HG03442 (cell line): ENCODE results near the gene BLOC1S3.
"Not testable (repeated sequence)": the region's sequence is repeated elsewhere in the genome, so short reads cannot be mapped to it uniquely, and the experiment has no call there.

Experiments used
- ATAC-seq: cut with Tn5 transposase; IDR thresholded peaks from one replicate; pipeline ENCODE4 v1.9.1; 2021; ENCODE audit warnings: mild to moderate bottlenecking, moderate library complexity; ENCODE audit not compliant: unreplicated experiment

Gene BLOC1S3

GRCh38 chr19:45217957-45218334, 39.4 kb downstream of the BLOC1S3 start:
- no peak for ATAC-seq

- no peak for ATAC-seq
These were observed 39.8 kb downstream of the BLOC1S3 start for GRCh38 chr19:45218426-45218825.

- no peak for ATAC-seq
These were observed 40.5 kb downstream of the BLOC1S3 start for GRCh38 chr19:45218911-45219743.

- no peak for ATAC-seq
These were observed 44.1 kb downstream of the BLOC1S3 start for GRCh38 chr19:45222724-45223123.

- ATAC-seq = no peak
These were observed 45.3 kb downstream of the BLOC1S3 start for GRCh38 chr19:45223879-45224278.

- no peak for ATAC-seq
These were observed 46.1 kb downstream of the BLOC1S3 start for GRCh38 chr19:45224645-45225044.

- not testable (repeated sequence) for ATAC-seq
These were observed 50.5 kb downstream of the BLOC1S3 start for GRCh38 chr19:45229056-45229455.
